IgD-negative memory B cell (primary cell): Measurements from ENCODE around the gene ZBTB46. TPM values are rescaled to one million over a fixed set of nuclear protein-coding genes. Genes with fewer than 3 reads are reported as not detected.
"Not testable (repeated sequence)": the region's sequence is repeated elsewhere in the genome, so short reads cannot be mapped to it uniquely, and the experiment has no call there.

ENCODE experiments used
- H3K27ac Mint-ChIP-seq, 3 donors: one replicate each; pipeline ENCODE4 v1.8.0; 2020 to 2022; ENCODE audit warnings: mild to moderate bottlenecking in 3 of 3, mixed read lengths in 3 of 3, moderate library complexity in 1 of 3
- H3K27me3 Mint-ChIP-seq: one replicate; pipeline ENCODE4 v1.8.0; 2021; ENCODE audit warnings: mixed read lengths
- H3K36me3 Mint-ChIP-seq: one replicate; pipeline ENCODE4 v1.8.0; 2020; ENCODE audit warnings: mild to moderate bottlenecking, mixed read lengths
- H3K4me1 Mint-ChIP-seq, 3 donors: one replicate each; pipeline ENCODE4 v1.8.0; 2020 to 2022; ENCODE audit warnings: mixed read lengths in 3 of 3, mild to moderate bottlenecking in 1 of 3
- H3K4me3 Mint-ChIP-seq, 4 donors: one replicate each; pipeline ENCODE4 v1.8.0; 2020 to 2022; ENCODE audit warnings: mild to moderate bottlenecking in 4 of 4, mixed read lengths in 4 of 4, moderate library complexity in 3 of 4
- H3K9me3 Mint-ChIP-seq, 3 donors: one replicate each; pipeline ENCODE4 v1.8.0; 2020 to 2021; ENCODE audit warnings: mixed read lengths in 3 of 3, mild to moderate bottlenecking in 1 of 3
- polyA plus RNA-seq: library from polyadenylated mRNA; unstranded; fragments of 300-500 nt; fragmentation: Illumina TruSeq; gene quantifications from one replicate; pipeline ENCODE4 v1.2.3, GENCODE V29; 2021

ZBTB46 gene
- polyA plus RNA-seq, 1 donor from 2014 or later = 0.04 TPM

DNA sequence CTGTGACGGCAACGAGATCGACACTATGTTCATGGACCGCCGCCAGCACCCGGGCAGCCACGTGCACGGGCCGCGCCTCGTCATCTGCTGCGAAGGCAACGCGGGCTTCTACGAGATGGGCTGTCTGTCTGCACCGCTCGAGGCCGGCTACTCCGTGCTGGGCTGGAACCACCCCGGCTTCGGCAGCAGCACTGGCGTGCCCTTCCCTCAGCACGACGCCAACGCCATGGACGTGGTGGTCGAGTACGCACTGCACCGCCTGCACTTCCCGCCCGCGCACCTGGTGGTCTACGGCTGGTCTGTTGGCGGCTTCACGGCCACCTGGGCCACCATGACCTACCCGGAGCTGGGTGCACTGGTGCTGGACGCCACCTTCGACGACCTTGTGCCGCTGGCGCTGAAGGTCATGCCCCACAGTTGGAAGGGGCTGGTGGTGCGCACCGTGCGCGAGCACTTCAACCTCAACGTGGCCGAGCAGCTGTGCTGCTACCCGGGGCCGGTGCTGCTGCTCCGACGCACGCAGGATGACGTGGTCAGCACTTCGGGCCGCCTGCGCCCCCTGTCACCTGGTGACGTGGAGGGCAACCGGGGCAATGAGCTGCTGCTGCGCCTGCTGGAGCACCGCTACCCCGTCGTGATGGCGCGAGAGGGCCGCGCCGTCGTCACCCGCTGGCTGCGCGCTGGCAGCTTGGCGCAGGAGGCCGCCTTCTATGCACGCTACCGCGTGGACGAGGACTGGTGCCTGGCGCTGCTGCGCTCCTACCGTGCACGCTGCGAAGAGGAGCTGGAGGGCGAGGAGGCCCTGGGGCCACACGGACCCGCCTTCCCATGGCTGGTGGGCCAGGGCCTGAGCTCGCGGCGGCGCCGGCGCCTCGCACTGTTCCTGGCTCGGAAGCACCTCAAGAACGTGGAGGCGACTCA lies 31.2 kb upstream of the ZBTB46 start:
- H3K27ac Mint-ChIP-seq = peak overlapping the region in 1 of 3 donors; percentile 62
- peaks cover 11 to 29% (median 17%) of the 10 kb centered on the region in 3 donors for H3K4me1 Mint-ChIP-seq
- peaks cover 4% of the 10 kb centered on the region for H3K36me3 Mint-ChIP-seq
- H3K4me3 Mint-ChIP-seq = no peak overlapping the region
- H3K9me3 Mint-ChIP-seq = no peaks in the 10 kb centered on the region
- H3K27me3 Mint-ChIP-seq = no peaks in the 10 kb centered on the region

DNA sequence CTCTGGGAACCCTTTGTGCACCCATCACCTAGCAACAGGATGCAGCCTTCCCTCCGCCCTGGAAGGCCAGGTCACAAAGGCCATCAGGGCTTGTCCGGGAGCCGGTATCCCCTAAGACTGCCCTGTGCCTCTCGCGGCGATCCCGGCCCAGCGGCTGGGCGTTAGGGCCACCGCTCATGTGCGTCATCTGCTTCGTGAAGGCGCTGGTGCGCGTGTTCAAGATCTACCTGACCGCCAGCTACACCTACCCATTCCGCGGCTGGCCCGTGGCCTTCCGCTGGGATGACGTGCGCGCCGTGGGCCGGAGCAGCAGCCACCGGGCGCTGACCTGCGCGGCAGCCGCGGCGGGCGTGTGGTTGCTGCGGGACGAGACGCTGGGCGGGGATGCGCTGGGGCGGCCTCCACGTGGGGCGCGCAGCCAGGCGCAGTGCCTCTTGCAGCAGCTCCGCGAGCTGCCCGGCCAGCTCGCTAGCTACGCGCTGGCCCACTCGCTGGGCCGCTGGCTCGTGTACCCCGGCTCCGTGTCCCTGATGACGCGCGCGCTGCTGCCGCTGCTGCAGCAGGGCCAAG lies 30.4 kb upstream of the ZBTB46 start, which contains the start of gene ABHD16B:
TSS of gene ABHD16B (plus strand) at position 134 of the 570 bp plus-strand sequence. CDS start at position 177, 43 bp downstream.
- Mint-ChIP-seq H3K27me3 (no peaks in the 10 kb centered on the region), H3K4me3 (peak within 1 kb of the TSS in 2 of 4 donors; percentile 32 to 44), H3K27ac (peak within 1 kb of the TSS in 2 of 3 donors; percentile 59 to 82), H3K36me3 (peaks cover 4% of the 10 kb centered on the region), H3K9me3 (no peaks in the 10 kb centered on the region), H3K4me1 (peaks cover 16 to 32% (median 21%) of the 10 kb centered on the region in 3 donors)

DNA sequence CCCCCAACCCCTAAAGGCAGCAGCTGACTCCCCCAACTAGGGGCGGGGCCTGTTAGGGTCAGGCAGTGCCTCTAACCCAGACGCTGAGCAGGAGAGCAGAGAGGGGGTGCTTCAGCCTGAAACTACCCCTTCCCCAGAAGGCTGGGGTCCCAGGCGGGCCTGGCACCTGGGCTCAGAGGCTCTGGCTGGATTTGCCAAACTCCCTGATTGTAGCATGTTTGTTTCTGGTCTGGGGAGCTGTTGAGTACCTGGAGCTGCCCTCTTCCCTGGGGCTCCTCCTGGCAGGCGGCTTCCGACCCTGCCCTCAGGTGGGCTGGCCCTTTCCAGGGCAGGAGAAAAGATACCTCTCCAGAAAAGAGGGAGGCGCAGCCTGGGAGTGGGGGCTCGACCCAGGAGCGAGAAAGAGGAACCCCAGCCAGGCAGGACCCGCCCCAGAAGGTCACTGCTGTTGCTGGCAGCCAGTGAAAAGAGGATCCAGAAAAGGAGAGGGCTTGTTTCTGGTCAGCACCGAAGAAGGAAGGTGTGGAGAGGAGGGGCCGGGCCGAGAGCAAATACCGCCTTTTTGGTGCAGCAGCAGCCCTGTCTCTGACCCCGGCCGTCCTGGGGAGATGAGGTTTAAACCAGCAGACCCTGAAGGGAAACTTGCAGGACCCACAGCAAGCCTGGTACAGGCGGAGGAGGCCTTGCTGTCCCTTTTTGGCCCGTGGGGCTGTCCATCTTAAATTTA lies 29.4 kb upstream of the ZBTB46 start:
- H3K36me3 Mint-ChIP-seq = peaks cover 4% of the 10 kb centered on the region
- no peaks in the 10 kb centered on the region for H3K9me3 Mint-ChIP-seq
- peaks cover 16 to 29% (median 18%) of the 10 kb centered on the region in 3 donors for H3K4me1 Mint-ChIP-seq
- peak overlapping the region; percentile 51 to 82 (median 59) for H3K27ac Mint-ChIP-seq
- no peaks in the 10 kb centered on the region for H3K27me3 Mint-ChIP-seq
- H3K4me3 Mint-ChIP-seq = peak overlapping the region in 2 of 4 donors; percentile 32 to 44

DNA sequence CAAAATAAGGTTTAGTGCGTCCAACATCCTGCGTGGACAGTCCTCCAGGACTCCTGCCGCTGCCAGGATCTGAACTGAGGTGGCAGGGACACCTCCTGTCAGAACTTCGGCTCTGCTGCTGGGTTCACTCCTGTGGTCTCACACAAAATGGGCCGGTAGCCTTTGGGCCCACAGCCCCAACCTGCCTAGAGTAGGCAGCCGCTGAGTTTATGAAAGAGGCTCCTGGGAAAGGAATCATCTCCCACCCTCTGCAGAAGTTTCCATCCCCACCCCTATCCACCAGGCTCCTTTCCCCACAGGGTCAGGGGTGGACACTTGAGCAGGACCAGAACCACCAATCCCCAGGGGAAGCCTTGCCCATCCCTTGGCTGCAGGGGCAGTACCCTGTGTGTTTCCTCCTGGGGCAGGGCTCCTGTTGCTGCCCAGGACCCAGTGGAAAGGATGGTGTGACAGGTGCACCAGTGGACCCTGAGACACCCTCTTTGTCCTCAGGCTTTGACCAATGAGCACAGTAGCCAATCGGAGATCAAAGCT lies 28.2 kb upstream of the ZBTB46 start:
- Mint-ChIP-seq H3K4me3 (no peak overlapping the region), H3K9me3 (no peaks in the 10 kb centered on the region), H3K36me3 (peaks cover 4% of the 10 kb centered on the region), H3K27me3 (no peaks in the 10 kb centered on the region), H3K27ac (peak overlapping the region in 1 of 3 donors; percentile 53), H3K4me1 (peaks cover 11 to 26% (median 14%) of the 10 kb centered on the region in 3 donors)

DNA sequence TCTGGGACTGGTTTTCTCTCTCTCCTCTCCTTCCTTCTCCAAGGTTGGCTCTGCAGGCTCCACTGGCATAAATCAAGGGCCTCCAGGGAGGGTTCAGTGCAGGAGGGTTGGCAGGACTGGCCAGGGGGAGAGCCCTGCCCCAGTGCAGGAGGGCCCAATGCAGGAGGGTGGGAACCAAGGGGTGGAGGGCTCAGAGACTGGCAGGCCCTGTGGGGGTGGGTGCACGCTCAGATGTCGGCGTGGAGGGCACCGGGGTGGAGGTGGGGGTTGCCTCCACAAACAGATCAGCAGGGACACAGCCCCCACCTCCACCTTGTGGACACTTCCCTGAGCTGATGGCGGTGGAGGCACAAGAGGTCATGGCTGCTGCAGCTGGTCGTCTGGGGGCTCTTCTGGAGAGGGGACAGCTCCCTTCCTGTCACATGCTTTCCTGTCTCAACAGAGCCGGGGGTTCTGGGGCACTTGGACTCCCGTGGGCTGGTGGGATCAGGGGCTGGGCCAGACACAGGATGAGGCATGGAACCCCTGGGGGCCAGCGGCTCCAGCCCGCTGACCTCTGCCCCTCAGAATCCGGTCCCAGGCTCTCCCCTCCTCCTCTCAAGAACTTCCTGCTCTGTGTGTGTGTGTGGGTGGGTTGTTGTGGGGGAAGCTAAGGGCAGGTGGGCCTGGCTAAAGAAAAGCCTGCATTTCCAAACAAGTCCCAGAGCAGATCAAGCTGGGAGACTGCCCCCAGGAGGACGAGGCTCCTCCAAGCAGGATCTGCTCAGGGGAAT lies 27.5 kb upstream of the ZBTB46 start:
- Mint-ChIP-seq H3K36me3 (peaks cover 4% of the 10 kb centered on the region), H3K4me3 (peak overlapping the region in 2 of 4 donors; percentile 51 to 52), H3K27me3 (no peaks in the 10 kb centered on the region), H3K4me1 (peaks cover 5 to 20% (median 9%) of the 10 kb centered on the region in 3 donors), H3K9me3 (no peaks in the 10 kb centered on the region), H3K27ac (peak overlapping the region in 1 of 3 donors; percentile 53)

DNA sequence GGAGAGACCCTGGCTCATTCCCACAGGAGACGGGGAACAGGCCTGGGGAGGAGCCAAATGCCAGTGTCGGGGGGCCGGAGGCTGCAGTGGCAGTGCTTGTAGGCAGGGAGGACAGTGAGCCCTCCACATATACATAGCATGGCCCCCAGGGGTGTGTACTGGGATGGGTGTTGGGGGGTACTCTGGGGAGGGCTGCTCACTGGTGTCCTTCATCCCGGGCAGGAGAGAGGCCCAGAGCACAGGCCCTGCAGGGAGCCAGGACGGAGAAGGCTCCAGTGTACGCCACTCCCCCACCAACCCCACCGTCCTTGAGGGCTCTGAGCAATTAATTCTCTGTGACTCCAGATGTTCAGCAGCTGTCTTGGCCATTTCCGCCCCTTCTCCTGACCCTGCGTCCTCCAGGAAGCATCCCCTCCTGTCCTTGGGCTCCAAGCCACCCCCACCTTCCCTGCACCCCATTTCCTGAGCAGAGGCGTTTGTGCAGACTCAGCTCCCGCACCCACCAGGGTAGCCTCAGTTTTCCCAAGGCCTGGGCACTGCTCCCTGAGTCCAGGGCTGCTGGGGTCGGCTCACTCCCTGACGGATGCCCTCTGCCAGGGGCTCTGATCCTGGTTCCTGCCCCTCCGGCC lies 26.8 kb upstream of the ZBTB46 start:
- Mint-ChIP-seq H3K9me3 (no peaks in the 10 kb centered on the region), H3K36me3 (peaks cover 1% of the 10 kb centered on the region), H3K4me1 (peaks cover 5 to 16% (median 7%) of the 10 kb centered on the region in 3 donors), H3K27ac (peak overlapping the region in 1 of 3 donors; percentile 89), H3K4me3 (peak overlapping the region in 1 of 4 donors; percentile 21), H3K27me3 (no peaks in the 10 kb centered on the region)

DNA sequence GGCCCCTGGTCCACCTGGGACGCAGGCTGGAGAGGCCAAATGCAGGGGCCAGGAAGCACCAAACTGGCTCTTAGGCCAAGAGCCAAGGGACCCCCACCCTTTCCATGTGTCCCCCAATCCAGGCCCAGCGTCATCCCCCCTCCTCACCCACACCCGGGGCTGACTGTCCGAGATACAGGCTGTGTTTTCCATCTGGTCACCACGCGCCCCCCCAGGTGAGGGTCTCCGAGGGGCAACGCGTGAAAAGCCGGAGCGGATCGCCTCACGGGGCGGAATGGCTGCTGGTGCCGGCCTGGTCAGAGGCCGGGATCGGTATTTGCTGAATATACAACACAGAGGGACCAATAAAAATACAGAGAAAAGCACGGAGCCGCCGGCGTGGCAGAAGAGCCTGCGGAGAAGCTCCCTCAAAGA lies 25.0 kb upstream of the ZBTB46 start:
- H3K4me1 Mint-ChIP-seq = peaks cover 5 to 16% (median 7%) of the 10 kb centered on the region in 3 donors
- H3K9me3 Mint-ChIP-seq = no peaks in the 10 kb centered on the region
- no peak overlapping the region for H3K27ac Mint-ChIP-seq
- peaks cover 10% of the 10 kb centered on the region for H3K27me3 Mint-ChIP-seq
- H3K36me3 Mint-ChIP-seq = peaks cover 1% of the 10 kb centered on the region
- H3K4me3 Mint-ChIP-seq = peak overlapping the region in 1 of 4 donors; percentile 5

DNA sequence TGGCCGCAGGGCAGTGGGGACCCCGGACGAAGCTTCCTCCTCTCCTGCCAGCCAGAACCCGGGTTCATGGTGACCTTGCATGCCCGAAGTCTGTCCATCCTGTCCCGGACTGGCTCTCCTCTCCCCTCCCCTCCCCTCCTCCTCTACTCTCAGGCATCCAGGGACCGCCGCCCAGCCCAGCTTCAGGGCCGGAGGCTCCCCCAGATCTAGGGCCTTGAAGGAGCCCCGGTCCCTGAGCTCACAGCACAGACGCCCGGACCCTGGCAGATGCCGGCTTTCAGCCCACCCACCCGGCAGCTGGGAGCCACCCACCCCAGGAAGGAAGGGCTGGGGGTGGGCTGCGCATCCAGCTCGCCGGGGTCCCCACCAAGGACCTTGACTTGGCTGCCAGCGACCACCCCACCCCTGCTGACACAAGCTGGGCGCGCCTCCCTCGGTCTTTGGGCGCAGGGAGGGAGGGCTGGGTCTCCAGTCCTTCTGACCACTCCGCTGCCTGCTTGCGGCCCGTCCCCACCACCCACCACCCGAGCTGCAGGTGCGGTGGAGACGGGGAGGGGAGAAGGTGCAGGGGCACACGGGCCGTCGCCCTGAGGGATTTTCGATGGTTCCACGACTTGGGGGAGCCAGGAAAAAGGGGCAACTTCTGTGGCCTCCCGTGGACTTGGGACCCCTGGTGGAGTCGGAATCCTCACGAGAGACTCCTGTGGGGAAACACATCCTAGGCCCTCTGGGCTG lies 24.5 kb upstream of the ZBTB46 start:
- H3K36me3 Mint-ChIP-seq = peaks cover 2% of the 10 kb centered on the region
- no peaks in the 10 kb centered on the region for H3K9me3 Mint-ChIP-seq
- no peak overlapping the region for H3K4me3 Mint-ChIP-seq
- H3K27ac Mint-ChIP-seq = no peak overlapping the region
- H3K27me3 Mint-ChIP-seq = peaks cover 15% of the 10 kb centered on the region
- peaks cover 5 to 20% (median 9%) of the 10 kb centered on the region in 3 donors for H3K4me1 Mint-ChIP-seq

DNA sequence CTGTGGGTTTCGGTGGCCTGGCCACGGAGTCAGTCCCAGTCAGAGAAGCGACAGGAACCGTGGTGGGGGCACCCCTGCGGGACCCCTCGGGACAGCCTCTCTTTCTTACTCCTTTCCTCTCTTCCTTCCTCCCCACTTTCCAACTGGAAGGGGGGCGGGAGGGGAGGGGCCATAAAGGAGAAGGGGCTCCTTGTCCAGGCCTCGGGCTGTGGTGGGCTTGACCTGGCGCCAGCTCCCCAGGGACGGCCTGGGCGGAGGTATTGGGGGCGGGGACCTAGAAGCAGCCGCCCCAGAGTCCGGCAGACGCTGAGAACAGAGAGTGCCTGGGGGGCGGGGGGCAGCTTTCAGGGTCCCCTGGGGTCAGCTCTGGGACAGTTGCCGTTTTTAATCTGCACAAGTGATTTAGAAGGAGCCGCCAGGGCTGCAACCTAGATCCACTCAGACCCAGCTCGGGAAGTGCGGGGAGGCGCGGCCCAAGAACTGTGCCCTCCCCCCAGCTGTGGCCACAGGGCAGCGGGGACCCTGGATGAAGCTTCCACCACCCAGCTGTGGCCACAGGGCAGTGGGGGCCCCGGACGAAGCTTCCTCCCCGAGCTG lies 23.8 kb upstream of the ZBTB46 start:
- H3K9me3 Mint-ChIP-seq = no peaks in the 10 kb centered on the region
- no peak overlapping the region for H3K4me3 Mint-ChIP-seq
- peaks cover 5 to 21% (median 11%) of the 10 kb centered on the region in 3 donors for H3K4me1 Mint-ChIP-seq
- H3K36me3 Mint-ChIP-seq = peaks cover 2% of the 10 kb centered on the region
- peaks cover 17% of the 10 kb centered on the region for H3K27me3 Mint-ChIP-seq
- H3K27ac Mint-ChIP-seq = no peak overlapping the region

DNA sequence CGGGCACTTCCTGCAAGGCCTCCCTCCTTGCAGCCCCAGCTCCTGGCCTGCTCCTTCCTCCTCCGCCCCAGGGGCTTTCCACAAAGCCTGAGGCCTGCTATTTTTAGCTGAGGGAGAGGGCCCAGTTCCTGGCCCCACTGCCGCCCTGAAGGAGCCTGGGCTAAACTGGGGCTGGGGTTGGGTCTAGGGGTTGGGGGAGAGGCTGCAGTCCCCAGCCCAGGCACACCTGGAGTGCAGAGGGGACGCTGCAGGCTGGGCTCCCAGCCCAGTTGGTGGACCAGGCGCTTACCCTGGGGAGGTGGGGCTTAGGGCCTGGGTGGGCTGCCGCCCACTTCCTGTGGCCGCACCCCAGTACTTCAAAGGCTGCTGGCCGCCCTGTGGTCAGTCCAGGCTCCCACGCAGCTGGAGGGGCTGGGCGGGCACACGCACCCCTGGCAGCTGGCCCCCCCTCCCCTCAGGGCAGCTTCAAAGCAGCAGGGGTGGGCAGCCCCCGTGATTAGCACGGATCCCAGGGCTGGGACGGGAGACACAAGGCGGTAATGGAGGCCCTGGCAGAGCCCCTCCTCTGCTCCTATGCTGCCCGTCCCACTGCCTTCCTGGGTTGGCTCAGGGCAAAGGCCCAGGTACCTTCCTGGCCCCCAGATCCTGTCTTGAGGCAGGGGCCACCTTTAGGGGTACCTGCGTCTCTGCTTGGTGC lies 23.2 kb upstream of the ZBTB46 start:
- peaks cover 5 to 21% (median 11%) of the 10 kb centered on the region in 3 donors for H3K4me1 Mint-ChIP-seq
- H3K27me3 Mint-ChIP-seq = peaks cover 17% of the 10 kb centered on the region
- H3K36me3 Mint-ChIP-seq = peaks cover 2% of the 10 kb centered on the region
- H3K9me3 Mint-ChIP-seq = no peaks in the 10 kb centered on the region
- no peak overlapping the region for H3K4me3 Mint-ChIP-seq
- no peak overlapping the region for H3K27ac Mint-ChIP-seq

DNA sequence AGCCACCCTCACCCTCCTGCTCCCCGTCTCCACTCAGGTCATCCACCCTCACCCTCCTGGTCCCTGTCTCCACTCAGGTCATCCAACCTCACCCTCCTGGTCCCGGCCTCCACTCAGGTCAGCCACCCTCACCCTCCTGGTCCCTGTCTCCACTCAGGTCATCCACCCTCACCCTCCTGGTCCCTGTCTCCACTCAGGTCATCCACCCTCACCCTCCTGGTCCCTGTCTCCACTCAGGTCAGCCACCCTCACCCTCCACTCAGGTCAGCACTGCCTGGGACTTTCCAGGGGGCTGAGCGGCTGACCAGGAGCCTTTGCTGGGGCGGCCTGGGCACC lies 22.6 kb upstream of the ZBTB46 start:
- not testable (repeated sequence) for H3K36me3 Mint-ChIP-seq, H3K27ac Mint-ChIP-seq, H3K9me3 Mint-ChIP-seq, H3K4me3 Mint-ChIP-seq
- Mint-ChIP-seq H3K4me1 (peaks cover 5 to 16% (median 9%) of the 10 kb centered on the region in 3 donors), H3K27me3 (peaks cover 18% of the 10 kb centered on the region)

DNA sequence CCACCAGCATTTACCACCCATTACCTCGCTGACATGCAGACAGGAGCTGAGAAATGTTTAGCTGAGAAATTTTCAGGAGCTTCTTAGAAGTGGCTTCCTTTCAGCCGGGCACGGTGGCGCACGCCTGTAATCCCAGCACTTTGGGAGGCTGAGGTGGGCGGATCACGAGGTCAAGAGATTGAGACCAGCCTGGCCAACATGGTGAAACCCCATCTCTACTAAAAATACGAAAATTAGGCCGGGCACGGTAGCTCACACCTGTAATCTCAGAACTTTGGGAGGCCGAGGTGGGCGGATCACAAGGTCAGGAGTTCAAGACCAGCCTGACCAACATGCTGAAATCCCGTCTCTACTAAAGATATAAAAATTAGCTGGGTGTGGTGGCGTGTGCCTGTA lies 20.5 kb upstream of the ZBTB46 start:
- not testable (repeated sequence) for H3K4me1 Mint-ChIP-seq, H3K4me3 Mint-ChIP-seq, H3K9me3 Mint-ChIP-seq, H3K27ac Mint-ChIP-seq, H3K36me3 Mint-ChIP-seq
- H3K27me3 Mint-ChIP-seq = peaks cover 21% of the 10 kb centered on the region
